HG03460 (cell line): ENCODE results near the gene RBM4B.
"Not testable (repeated sequence)": the region's sequence is repeated elsewhere in the genome, so short reads cannot be mapped to it uniquely, and the experiment has no call there.

Experiments used
- ATAC-seq: cut with Tn5 transposase; IDR thresholded peaks from one replicate; pipeline ENCODE4 v1.9.1; 2021; ENCODE audit not compliant: unreplicated experiment

RBM4B gene, protein sequence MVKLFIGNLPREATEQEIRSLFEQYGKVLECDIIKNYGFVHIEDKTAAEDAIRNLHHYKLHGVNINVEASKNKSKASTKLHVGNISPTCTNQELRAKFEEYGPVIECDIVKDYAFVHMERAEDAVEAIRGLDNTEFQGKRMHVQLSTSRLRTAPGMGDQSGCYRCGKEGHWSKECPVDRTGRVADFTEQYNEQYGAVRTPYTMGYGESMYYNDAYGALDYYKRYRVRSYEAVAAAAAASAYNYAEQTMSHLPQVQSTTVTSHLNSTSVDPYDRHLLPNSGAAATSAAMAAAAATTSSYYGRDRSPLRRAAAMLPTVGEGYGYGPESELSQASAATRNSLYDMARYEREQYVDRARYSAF

GRCh38 chr11:66677599-66678375 lies at the start of gene RBM4B:
Gene RBM4B (minus strand): TSS chr11:66677887. CDS start chr11:66677079, 808 bp downstream.
- ATAC-seq, result peak; percentile 80

GRCh38 chr11:66725647-66726046 lies 48.0 kb upstream of the RBM4B start:
- ATAC-seq, result no peak

DNA sequence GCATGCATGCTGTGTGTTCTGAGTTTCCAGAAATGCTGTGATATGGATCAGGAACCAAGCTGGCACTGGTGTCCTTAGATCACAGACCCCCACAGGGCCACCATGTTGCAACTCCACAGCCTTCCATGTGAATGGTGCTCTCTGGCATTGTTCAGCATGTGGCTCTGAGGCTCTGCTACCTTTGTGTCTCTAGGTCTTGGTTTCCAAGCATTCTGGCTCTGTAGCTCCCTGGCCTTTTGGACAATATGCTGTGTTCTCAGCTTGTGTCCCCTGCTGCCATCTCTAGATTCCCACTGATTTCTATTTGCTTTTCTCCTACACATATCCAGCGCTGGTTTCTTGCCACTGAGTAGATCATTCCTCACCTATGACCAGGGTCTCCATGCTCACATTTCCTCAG lies 47.4 kb upstream of the RBM4B start:
- ATAC-seq, result no peak

- ATAC-seq, result not testable (repeated sequence)
These were observed 46.5 kb upstream of the RBM4B start for GRCh38 chr11:66724167-66724566.

DNA sequence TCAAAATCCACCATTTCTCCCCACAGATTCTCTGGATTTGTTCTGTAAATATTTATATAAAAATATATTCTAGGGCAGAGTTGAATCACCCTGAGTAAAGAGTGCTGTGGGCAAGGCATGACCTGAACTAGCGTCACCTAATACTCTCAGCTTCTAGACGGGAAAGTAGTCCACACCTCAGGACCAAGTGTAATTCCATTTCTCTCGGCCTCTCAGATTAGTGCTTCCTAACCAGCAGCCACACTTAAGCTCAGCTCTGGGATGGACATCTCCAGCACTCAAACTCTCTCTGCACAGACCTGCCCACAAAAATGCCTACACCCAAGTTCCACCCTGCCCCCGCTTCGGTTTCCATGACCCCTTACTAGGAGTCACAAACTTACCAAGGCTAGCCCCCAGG lies 46.0 kb upstream of the RBM4B start:
- ATAC-seq, result no peak

- ATAC-seq, result no peak
These were observed 45.3 kb upstream of the RBM4B start for GRCh38 chr11:66722745-66723651.

DNA sequence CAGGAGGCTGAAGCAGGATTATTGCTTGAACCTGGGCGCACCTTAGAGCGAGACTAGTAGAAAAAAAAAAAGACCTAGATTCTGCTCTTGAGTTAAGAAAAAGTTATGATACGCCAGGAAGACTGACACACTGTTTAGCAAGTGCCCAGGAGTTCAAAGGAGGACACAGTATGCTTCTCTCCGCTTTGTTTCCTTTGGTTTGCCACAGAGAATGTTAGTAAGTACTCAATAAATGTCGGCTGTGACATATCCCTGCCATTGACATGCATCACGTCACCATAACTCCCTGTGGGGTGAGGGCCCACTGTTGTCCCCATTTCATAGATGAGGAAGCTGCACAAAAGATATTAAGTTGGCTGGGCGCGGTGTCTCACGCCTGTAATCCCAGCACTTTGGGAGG lies 44.3 kb upstream of the RBM4B start:
- ATAC-seq, result no peak

- no peak for ATAC-seq
These were observed 43.3 kb upstream of the RBM4B start for GRCh38 chr11:66720899-66721470.

DNA sequence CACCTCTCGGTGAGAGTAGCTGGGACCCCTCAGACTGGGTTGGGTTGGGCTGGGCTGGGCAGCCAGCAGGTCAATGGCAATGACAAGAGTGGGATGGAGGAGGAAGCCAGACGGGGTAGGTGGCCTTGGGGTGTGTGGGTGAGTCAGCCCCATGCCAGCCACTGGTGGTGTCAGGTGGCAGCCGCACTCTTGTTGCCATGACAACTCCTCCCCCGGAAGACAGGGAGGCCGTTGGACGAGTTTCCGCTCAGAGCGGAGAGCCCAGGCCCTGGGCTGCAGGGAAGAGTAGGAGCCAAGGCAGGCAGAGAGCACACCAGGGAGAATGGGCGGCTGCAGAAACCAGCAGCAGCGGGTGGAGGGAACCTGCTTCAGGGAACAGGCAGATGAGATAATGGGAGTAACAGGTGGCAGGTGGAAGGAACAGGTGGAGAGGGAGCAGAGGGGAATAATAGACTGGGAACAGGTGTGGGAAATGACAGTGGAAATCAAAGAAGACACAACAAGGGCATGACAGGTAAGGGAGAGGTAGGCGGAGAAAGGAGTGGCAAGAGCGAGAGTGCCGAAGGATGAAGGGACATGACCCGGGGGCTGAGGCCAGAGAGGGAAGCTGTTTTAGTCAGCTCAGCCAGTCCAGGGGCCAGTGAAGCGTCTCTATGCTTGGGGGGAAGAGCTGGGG lies 42.7 kb upstream of the RBM4B start:
- ATAC-seq, result no peak

GRCh38 chr11:66719111-66719872 lies 41.6 kb upstream of the RBM4B start:
- ATAC-seq, result no peak

DNA sequence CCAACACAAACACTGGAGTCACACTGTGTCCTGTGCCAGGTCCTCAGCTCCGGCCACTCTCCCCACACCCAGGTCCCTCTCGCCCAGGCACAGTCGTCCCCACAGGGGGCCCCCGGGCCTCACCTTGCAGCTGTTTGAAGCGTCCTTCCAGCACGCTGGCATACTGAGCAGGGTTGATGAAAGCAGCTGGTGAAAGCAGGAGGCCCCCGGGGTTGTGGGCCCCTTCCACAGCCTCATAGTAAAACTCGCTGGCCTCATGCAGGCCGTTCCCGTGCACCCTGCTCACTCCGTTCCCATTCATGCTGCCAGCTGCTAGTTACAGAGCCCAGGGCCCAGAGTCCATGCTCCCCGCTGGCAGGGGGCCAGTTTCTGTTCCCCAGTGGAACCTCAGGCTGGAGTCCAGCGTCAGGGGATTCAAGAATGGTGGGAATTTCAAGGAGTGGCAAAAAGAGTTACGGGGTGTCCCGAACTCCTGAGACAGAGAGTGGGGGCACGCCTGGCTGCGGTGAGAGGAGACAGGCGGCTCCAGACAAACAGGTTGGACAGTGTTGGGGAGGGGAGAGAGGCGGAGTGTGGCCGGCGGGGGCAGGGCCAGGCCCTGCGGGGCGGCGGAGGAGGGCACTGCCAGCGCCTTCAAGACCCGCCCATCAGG lies 40.8 kb upstream of the RBM4B start:
- ATAC-seq, result no peak

DNA sequence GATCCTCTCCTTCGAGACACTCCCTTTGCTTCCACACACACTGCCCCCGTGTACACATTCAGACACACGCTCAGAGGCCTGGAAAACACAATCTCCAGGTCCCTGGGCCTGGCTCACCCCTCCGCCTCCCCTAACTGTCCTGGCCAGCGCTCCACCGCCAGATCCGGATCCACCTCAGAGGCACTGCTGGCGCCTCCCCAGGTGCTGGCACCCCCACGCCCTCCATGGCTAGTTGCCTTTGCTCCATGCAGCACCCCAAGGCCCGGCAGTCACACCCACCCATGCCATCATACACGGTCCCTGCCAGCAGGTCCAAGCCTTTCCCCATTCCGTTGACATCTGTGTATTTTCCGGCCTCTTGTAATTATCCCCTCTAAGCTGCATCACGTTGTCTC lies 40.2 kb upstream of the RBM4B start:
- ATAC-seq, result no peak

- ATAC-seq, result no peak
These were observed 39.3 kb upstream of the RBM4B start for GRCh38 chr11:66716996-66717395.

DNA sequence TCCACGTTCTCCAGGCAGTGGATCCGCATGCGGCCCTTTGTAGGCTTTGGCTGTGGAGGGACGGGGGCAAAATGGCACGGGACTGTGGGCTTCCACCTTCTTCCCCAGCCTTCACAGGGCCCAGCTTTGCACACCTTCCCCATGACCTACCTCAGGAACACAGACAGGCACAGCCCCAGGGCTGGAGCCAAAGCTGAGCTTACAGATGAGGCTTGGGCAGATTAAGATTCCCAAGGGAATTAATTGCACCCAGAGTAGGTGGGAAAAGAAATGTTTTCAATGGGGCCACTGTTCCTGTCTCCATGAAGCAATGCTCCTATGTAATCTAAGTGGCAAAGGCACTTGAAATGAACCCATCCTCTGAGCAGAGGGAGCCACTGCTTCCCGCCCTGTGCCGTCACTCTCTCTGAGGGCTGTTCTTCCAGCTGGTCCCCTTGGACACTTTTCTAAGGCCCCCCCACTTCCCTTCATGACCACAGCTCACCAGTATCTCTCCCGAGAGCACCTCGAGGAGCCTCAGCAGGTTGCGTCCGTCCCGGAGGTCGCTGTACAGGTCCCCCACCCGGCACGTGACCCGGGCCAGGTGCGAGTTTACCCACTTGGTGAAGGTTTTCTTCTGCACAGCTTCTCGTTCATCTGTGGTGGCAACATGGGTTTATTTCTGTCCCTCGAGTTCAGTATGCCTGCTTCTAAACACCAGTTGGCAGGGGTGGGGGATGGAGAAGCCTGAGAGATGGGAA lies 37.8 kb upstream of the RBM4B start:
- no peak for ATAC-seq

- ATAC-seq, result no peak
These were observed 36.2 kb upstream of the RBM4B start for GRCh38 chr11:66713746-66714480.

- no peak for ATAC-seq
These were observed 32.8 kb upstream of the RBM4B start for GRCh38 chr11:66710384-66710930.

DNA sequence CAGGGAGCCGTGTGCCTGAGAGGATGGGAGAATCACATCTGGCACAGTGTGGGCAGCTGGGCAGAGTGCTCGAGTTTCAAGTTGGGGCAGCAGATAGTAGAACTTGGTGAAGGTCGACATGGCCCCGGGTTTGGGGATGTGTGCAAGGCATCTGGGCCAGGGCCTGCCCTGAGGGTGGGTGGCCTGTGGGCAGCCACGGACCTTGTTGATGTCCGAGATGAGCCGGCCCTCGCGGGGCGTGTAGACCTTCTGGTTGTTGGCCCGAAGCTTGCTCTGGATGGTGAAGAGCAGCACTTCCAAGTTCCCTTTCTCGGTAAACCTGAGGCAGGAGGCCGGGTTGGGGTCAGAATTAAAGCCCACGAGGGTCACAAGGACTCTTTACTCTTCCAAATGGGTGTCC lies 31.0 kb upstream of the RBM4B start:
- no peak for ATAC-seq

GRCh38 chr11:66708094-66708493 lies 30.4 kb upstream of the RBM4B start:
- no peak for ATAC-seq
